Measurements from ENCODE around the gene WNT9B. TPM values are rescaled to one million over a fixed set of nuclear protein-coding genes. Genes with fewer than 3 reads are reported as not detected.

Gene WNT9B
- total RNA-seq, 1 donor from 2014 or later = not detected

DNA sequence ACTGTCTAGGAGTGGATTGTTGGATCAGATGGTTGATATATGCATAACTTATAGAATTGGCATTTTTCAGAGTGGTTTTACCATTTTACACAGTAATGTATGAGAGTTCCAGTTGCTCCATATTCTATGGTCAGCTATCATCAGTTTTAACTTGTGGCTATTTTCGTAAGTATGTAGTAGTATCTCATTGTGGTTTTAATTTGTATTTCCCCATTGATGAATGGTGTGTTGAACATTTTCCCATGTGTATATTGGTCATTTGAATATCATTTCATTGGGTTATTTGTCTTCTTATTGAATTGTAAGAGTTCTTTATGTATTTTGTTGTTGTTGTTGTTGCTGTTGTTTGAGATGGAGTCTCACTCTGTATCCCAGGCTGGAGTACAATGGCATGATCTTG, 6.2 kb downstream of the WNT9B start:
- no peak for ATAC-seq

DNA sequence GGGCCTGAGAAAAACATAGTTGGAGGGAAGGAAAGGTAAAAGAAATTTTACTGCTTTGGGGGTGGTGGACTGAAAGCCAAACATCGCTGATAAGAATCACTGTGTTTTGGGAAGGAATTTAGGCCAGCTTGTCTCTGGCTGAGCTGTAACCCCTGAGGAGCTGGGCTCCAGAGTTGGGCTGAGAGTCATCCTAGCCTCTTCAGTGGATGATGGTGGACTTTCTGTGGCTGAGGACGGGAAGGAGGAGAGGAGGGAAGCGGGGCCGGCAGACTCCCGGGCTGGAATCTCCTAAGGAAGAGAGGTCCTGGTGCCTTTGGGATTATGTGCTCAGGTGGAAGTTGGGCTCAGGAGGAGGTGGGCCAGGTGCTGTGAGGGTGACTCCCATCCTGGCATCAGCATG, 8.6 kb downstream of the WNT9B start:
- no peak for ATAC-seq

DNA sequence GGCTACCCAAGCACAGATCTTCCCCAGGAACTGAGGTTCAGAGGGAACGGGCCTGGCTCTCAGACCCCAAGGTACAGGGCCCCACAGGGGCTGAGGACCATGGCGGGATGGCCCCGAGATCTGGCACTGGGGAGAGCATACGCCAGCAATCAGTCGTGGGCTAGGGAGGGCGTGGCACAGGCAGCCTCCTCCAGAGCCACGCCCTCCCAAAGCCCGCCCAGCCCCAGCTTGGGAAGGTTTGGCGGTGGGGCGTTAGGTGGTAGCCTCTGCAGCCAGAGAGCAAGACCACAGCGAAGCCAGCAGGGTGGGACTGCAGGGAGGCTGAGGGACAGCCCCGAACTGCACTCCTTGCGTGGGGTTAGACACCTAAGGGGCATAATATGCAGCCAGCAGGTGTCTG, 11.6 kb downstream of the WNT9B start:
- ATAC-seq = no peak

- ATAC-seq = no peak
Observed at GRCh38 chr17:46863383-46864121, 12.2 kb downstream of the WNT9B start.

DNA sequence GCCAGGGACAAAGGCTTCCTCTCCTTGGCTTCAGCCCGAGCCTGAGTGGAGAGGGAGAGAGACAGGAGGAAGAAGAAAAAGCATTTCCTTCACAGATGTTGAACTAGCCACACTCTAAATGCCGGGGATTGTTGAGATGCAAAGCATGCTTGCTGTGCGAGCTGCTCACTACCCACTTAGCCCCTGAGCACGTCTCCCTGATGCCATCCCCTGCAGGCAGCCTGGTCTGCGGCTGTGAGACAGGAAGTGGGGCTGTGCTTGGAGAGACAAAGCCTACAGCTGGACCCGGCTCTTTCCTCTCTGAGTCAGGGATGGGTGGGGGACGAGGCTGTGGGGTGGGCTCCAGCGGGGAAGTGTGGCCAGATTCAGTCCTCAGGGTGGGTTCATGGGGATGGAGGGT, 13.7 kb downstream of the WNT9B start:
- no peak for ATAC-seq

- no peak for ATAC-seq
Observed at GRCh38 chr17:46866325-46866724, 14.9 kb downstream of the WNT9B start.

- ATAC-seq = no peak
Observed at GRCh38 chr17:46866747-46867146, 15.4 kb downstream of the WNT9B start.

GRCh38 chr17:46868689-46869187, 17.4 kb downstream of the WNT9B start:
- no peak for ATAC-seq

GRCh38 chr17:46869296-46869695, 17.9 kb downstream of the WNT9B start:
- ATAC-seq = no peak

- ATAC-seq = no peak
Observed at GRCh38 chr17:46869975-46870803, 18.8 kb downstream of the WNT9B start.

DNA sequence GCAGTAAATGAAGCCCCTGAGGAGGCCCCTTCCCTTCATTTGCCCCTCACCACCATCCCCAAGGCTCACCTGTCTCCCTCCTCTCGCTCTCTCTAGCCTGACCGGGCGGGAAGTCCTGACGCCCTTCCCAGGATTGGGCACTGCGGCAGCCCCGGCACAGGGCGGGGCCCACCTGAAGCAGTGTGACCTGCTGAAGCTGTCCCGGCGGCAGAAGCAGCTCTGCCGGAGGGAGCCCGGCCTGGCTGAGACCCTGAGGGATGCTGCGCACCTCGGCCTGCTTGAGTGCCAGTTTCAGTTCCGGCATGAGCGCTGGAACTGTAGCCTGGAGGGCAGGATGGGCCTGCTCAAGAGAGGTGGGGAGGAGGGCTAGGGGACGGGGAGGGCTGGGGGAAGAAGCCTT, 21.0 kb downstream of the WNT9B start:
- no peak for ATAC-seq

GRCh38 chr17:46873941-46874645, 22.7 kb downstream of the WNT9B start:
- ATAC-seq = no peak

GRCh38 chr17:46874906-46875305, 23.5 kb downstream of the WNT9B start:
- ATAC-seq = no peak

- ATAC-seq = peak; percentile 5
Observed at GRCh38 chr17:46875849-46876352, 24.5 kb downstream of the WNT9B start.

DNA sequence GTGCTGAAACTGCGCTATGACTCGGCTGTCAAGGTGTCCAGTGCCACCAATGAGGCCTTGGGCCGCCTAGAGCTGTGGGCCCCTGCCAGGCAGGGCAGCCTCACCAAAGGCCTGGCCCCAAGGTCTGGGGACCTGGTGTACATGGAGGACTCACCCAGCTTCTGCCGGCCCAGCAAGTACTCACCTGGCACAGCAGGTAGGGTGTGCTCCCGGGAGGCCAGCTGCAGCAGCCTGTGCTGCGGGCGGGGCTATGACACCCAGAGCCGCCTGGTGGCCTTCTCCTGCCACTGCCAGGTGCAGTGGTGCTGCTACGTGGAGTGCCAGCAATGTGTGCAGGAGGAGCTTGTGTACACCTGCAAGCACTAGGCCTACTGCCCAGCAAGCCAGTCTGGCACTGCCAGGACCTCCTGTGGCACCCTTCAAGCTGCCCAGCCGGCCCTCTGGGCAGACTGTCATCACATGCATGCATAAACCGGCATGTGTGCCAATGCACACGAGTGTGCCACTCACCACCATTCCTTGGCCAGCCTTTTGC, 25.0 kb downstream of the WNT9B start:
- peak; percentile 96 for ATAC-seq

DNA sequence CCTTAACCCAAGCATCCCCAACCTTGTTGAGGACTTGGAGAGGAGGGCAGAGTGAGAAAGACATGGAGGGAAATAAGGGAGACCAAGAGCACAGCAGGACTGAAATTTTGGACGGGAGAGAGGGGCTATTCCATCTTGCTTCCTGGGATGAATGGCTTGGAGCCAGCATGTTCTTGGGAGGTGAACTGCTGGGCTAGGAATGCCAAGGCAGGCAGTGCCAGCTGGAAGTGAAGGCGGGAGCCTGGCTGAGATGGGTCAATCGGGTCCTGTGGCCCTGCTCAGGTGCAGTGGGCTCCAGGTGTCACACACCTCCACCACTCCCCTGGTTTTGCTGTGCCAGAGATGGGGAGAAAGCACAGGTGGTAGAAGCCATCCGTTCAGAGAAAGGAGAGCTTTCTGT, 25.5 kb downstream of the WNT9B start:
- no peak for ATAC-seq

DNA sequence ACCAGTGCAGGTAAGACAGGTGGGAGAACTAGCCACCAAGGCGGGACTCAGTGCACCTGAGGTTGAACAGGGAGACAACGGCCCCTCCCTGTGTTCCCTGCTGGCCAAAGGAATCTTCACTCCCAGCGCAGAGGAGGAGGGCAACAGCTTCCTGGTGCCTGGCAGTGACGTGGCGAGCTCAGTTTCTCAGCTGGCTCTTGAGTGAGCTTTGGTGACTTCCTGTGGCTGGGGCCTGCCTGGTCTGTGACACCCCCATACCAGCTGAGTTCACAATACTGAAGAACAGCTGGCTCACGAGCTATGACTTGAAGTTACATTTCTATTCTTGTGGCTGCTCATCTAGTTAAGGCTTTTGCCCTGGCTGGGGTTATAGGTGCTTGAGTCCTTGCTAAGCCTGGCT, 26.1 kb downstream of the WNT9B start:
- ATAC-seq = no peak

DNA sequence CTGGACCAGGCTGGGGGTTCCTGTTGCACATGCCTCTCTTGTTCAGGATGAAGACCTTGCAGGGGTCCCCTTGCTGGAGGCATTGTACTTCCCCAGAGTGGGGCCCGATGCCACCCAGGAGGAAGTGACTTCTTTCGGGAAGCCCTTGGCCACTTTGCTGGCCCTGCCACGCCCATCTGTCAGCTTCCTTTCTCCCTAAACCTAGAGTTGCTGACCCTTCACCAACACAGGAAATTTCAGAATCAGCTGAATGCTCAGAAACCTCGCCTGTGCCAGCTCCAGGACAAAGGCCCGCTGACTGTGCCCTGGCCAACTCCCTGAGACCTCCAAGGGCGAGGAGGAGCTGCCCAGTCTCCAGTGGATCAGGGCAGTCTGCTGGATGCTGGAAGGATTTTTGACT, 26.7 kb downstream of the WNT9B start:
- no peak for ATAC-seq

DNA sequence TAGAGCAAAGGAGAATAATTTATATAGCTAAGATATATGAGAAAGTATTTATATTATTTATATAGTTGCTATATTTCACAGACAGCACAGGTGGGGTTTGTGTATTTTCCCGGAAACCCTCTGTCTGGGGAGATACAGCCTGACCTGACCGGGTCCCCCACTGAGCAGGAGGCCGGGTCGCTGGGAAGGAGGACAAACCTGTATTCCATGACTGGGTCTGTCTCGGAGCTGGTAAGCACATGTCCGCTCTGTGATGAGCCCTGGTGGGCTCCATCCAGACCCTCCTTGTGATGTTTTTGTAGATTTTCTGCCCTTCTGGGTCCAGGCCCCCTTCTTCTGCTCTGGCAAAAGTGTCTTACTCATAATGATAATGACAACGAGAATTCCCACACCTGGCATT, 27.7 kb downstream of the WNT9B start:
- no peak for ATAC-seq

- no peak for ATAC-seq
Observed at GRCh38 chr17:46881015-46881414, 29.6 kb downstream of the WNT9B start.

- no peak for ATAC-seq
Observed at GRCh38 chr17:46882666-46883065, 31.3 kb downstream of the WNT9B start.

GRCh38 chr17:46883871-46884520, 32.6 kb downstream of the WNT9B start:
- ATAC-seq = no peak

Measured in esophagus mucosa (tissue), 1 donor.